IMR-90 (cell line): ENCODE data around the gene ACTL6B. TPM values are rescaled to one million over a fixed set of nuclear protein-coding genes. Genes with fewer than 3 reads are reported as not detected.

Source experiments
- ATAC-seq: fragments of 200-7000 bp; cut with Tn5 transposase; 2 replicates; pipeline ENCODE4 v1.9.1; 2020; ENCODE audit warnings: low read depth, mild to moderate bottlenecking, moderate library complexity
- BruUV-seq: library from RNA; stranded (reverse); fragments of 400-500 nt; replicated peaks from 2 replicates; lab custom pipeline; 2021; lab: Mats Ljungman, UMichigan
- CTCF ChIA-PET: fragments of 300-600 bp; formaldehyde crosslinking; extraction: SDS; loops from one replicate; lab custom pipeline; 2021; ENCODE audit warnings: antibody characterized with exemption; lab: Yijun Ruan, JAX
- POLR2A ChIA-PET: fragments of 300-600 bp; sonication (Branson Sonifier 250); formaldehyde crosslinking; loops from one replicate; lab custom pipeline; 2022; ENCODE audit warnings: antibody characterized with exemption; ENCODE audit not compliant: unreplicated experiment; lab: Charles Lee
- DNase-seq: peaks from one replicate; pipeline ENCODE4 v3.0.0; 2013
- H2AFZ ChIP-seq: replicated peaks from 2 replicates; pipeline ENCODE3; 2013; ENCODE audit warnings: low read length, mild to moderate bottlenecking; ENCODE audit not compliant: poor library complexity
- H2AK5ac ChIP-seq: 2 replicates; pipeline ENCODE4 v1.6.1; 2013; ENCODE audit warnings: low read depth, low read length, inconsistent platforms
- H2AK9ac ChIP-seq: replicated peaks from 2 replicates; pipeline ENCODE3; 2013; ENCODE audit warnings: mild to moderate bottlenecking, low read depth, low read length, moderate library complexity; ENCODE audit not compliant: poor library complexity
- H2BK120ac ChIP-seq: 2 replicates; pipeline ENCODE4 v1.6.1; 2013; ENCODE audit warnings: low read depth, low read length, inconsistent platforms
- H2BK15ac ChIP-seq: 3 replicates; pipeline ENCODE4 v1.6.1; 2013; ENCODE audit warnings: low read depth, low read length, inconsistent platforms
- H2BK20ac ChIP-seq: 2 replicates; pipeline ENCODE4 v1.6.1; 2013; ENCODE audit warnings: low read depth, mild to moderate bottlenecking, inconsistent platforms, low read length, moderate library complexity
- H2BK5ac ChIP-seq: 2 replicates; pipeline ENCODE4 v1.6.1; 2013; ENCODE audit warnings: mild to moderate bottlenecking, low read depth, low read length, inconsistent platforms; ENCODE audit not compliant: poor library complexity, severe bottlenecking
- H3K14ac ChIP-seq: replicated peaks from 2 replicates; pipeline ENCODE4 v1.6.1; 2013; ENCODE audit warnings: low read depth, low read length, inconsistent platforms
- H3K18ac ChIP-seq: 2 replicates; pipeline ENCODE4 v1.6.1; 2013; ENCODE audit warnings: low read depth, low read length, control low read depth
- H3K23ac ChIP-seq: 2 replicates; pipeline ENCODE4 v1.6.1; 2013; ENCODE audit warnings: low read depth, low read length, inconsistent platforms
- H3K27ac ChIP-seq: 2 replicates; pipeline ENCODE4 v1.5.1; 2013; ENCODE audit warnings: mild to moderate bottlenecking, control low read depth, low read length; ENCODE audit not compliant: insufficient read depth
- H3K27me3 ChIP-seq: 2 replicates; pipeline ENCODE4 v1.6.1; 2013; ENCODE audit warnings: low read length; ENCODE audit not compliant: control insufficient read depth, insufficient read depth
- H3K36me3 ChIP-seq: 2 replicates; pipeline ENCODE4 v1.6.1; 2013; ENCODE audit warnings: low read length, mixed read lengths; ENCODE audit not compliant: control insufficient read depth, insufficient read depth
- H3K4ac ChIP-seq: 2 replicates; pipeline ENCODE4 v1.6.1; 2013; ENCODE audit warnings: low read depth, low read length, inconsistent platforms
- H3K4me1 ChIP-seq: 2 replicates; pipeline ENCODE4 v1.6.1; 2013; ENCODE audit warnings: low read length, mixed read lengths; ENCODE audit not compliant: control insufficient read depth, insufficient read depth
- H3K4me2 ChIP-seq: 2 replicates; pipeline ENCODE4 v1.6.1; 2013; ENCODE audit warnings: low read depth, mild to moderate bottlenecking, control low read depth, low read length, moderate library complexity
- H3K4me3 ChIP-seq: 2 replicates; pipeline ENCODE4 v1.5.1; 2013; ENCODE audit warnings: low read depth, mild to moderate bottlenecking, control low read depth, low read length, moderate library complexity; ENCODE audit not compliant: insufficient read depth
- H3K56ac ChIP-seq: 2 replicates; pipeline ENCODE4 v1.6.1; 2013; ENCODE audit warnings: low read length, inconsistent platforms; ENCODE audit not compliant: insufficient read depth; ENCODE audit errors: extremely low read depth
- H3K79me1 ChIP-seq, 2 experiments: 2 replicates each; pipeline ENCODE4 v1.6.1; 2013; ENCODE audit warnings: low read length in 2 of 2, inconsistent platforms in 1 of 2, low read depth in 1 of 2
- H3K9ac ChIP-seq: 2 replicates; pipeline ENCODE4 v1.6.1; 2013; ENCODE audit warnings: low read depth, low read length, control low read depth
- H3K9me1 ChIP-seq: 2 replicates; pipeline ENCODE4 v1.6.1; 2013; ENCODE audit warnings: low read length, inconsistent platforms; ENCODE audit not compliant: insufficient read depth
- H3K9me3 ChIP-seq: 2 replicates; pipeline ENCODE4 v1.6.1; 2013; ENCODE audit warnings: low read length; ENCODE audit not compliant: control insufficient read depth, insufficient read depth
- H4K20me1 ChIP-seq: 2 replicates; pipeline ENCODE4 v1.6.1; 2013; ENCODE audit warnings: low read length, inconsistent platforms; ENCODE audit not compliant: insufficient read depth
- H4K5ac ChIP-seq: 2 replicates; pipeline ENCODE4 v1.6.1; 2013; ENCODE audit warnings: mild to moderate bottlenecking, low read depth, low read length, control low read depth
- H4K8ac ChIP-seq, 2 experiments: 2 replicates each; pipeline ENCODE4 v1.6.1; 2013; ENCODE audit warnings: low read depth in 2 of 2, low read length in 2 of 2, control low read depth in 1 of 2, inconsistent platforms in 1 of 2
- H4K91ac ChIP-seq: 2 replicates; pipeline ENCODE4 v1.6.1; 2013; ENCODE audit warnings: low read depth, low read length, inconsistent platforms; ENCODE audit not compliant: insufficient read depth
- BHLHE40 ChIP-seq: fragments of 150-350 bp; IDR thresholded peaks from 2 replicates; pipeline ENCODE4 v1.6.1; 2016; ENCODE audit warnings: mild to moderate bottlenecking, low read depth, low read length
- CTCF ChIP-seq: conservative IDR thresholded peaks from 2 replicates; pipeline ENCODE4 v1.5.1; 2012; ENCODE audit warnings: mild to moderate bottlenecking, low read depth, low read length, improper control_type of control experiment
- ELK1 ChIP-seq: fragments of 150-350 bp; IDR thresholded peaks from 2 replicates; pipeline ENCODE4 v1.6.1; 2016; ENCODE audit warnings: low read depth, mild to moderate bottlenecking, low read length, moderate library complexity, borderline replicate concordance
- MAFK ChIP-seq: IDR thresholded peaks from 2 replicates; pipeline ENCODE4 v1.6.1; 2012; ENCODE audit warnings: low read depth, low read length, improper control_type of control experiment
- MXI1 ChIP-seq: IDR thresholded peaks from 2 replicates; pipeline ENCODE4 v1.6.1; 2012; ENCODE audit warnings: low read depth, mild to moderate bottlenecking, low read length, moderate library complexity, borderline replicate concordance
- POLR2A ChIP-seq: IDR thresholded peaks from 2 replicates; pipeline ENCODE4 v1.6.1; 2012; ENCODE audit warnings: mild to moderate bottlenecking, low read depth, low read length
- RAD21 ChIP-seq: IDR thresholded peaks from 2 replicates; pipeline ENCODE4 v1.6.1; 2012; ENCODE audit warnings: low read length, improper control_type of control experiment
- SMC3 ChIP-seq: fragments of 150-350 bp; IDR thresholded peaks from 2 replicates; pipeline ENCODE4 v1.6.1; 2016; ENCODE audit warnings: low read depth, mild to moderate bottlenecking, antibody characterized with exemption, low read length, moderate library complexity
- WGBS, 2 experiments: methylation state at CpG; one replicate each; pipeline versions ENCODE4 v1.1.5 to v1.1.7; 2013; ENCODE audit warnings: missing lambda C conversion rate in 2 of 2; ENCODE audit not compliant: insufficient read length in 1 of 2; ENCODE audit errors: extremely low coverage in 2 of 2; 5-methylcytosine and 5-hydroxymethylcytosine counted together
- dilution Hi-C: fragments of 300-500 bp; cut with HindIII; formaldehyde crosslinking; loops from one replicate; pipeline ENCODE4 v1.14.3; 2018; ENCODE audit warnings: low sequenced_read_pairs; ENCODE audit not compliant: unreplicated experiment
- in situ Hi-C: fragments of 300-500 bp; cut with MboI; formaldehyde crosslinking; loops from 3 replicates; pipeline ENCODE4 v1.14.3; 2019; ENCODE audit warnings: low sequenced_read_pairs, inconsistent platforms, mixed read lengths
- intact Hi-C: fragments of 100-400 bp; cut with micrococcal nuclease; formaldehyde crosslinking; loops from 2 replicates; pipeline ENCODE4 v1.10.0; 2022
- polyA plus RNA-seq, 3 experiments: library from polyadenylated mRNA; depleted of rRNA; stranded (reverse); fragments of >200 nt; gene quantifications; 2 replicates each; pipeline ENCODE4 v1.2.3, GENCODE V29; 2012; ENCODE audit warnings: low replicate concordance in 1 of 3
- total RNA-seq: library from RNA; depleted of rRNA; stranded (reverse); fragments of >200 nt; gene quantifications from 2 replicates; pipeline ENCODE4 v1.2.3, GENCODE V29; 2012

Gene ACTL6B
- total and polyA plus RNA-seq, 2 of the 4 experiments (the other 2 are of a cell fraction): not detected

- intact Hi-C loops: loop anchor here (2.0 to 5.0 kb wide), 2 partner anchors 60 to 239 kb away; partner anchors contain the start of genes GNB2 and SLC12A9
- ChIA-PET CTCF (interaction anchor here (0.8 to 1.2 kb wide), 4 partner anchors 24 to 232 kb away, joined by 3 to 4 read pairs (median 3); partner anchors contain the start of gene GNB2), POLR2A (interaction anchor here (0.6 to 1.2 kb wide), 3 partner anchors 27 to 115 kb away, joined by 3 to 5 read pairs (median 4); partner anchors contain the start of genes FBXO24 and LRCH4)
- dilution Hi-C loops: no loop called here
- Histone ChIP-seq H3K4ac (peak overlapping the region; percentile 17), H3K23ac (peak overlapping the region; percentile 19; the same call in 1 of the 2 replicates), H2AK5ac (peak overlapping the region; percentile 66; the same call in 1 of the 2 replicates), H4K5ac (no peak overlapping the region), H2BK120ac (no peak overlapping the region), H4K91ac (peak overlapping the region; percentile 40; the same call in 1 of the 2 replicates), H2BK15ac (no peak overlapping the region), H3K9me3 (no peaks in the 10 kb centered on the region), H3K27ac (peak overlapping the region; percentile 13; the same call in 1 of the 2 replicates), H3K79me1 (peaks cover 0 to 19% of the 10 kb centered on the region in 2 experiments; a peak in 3 of 4 replicates), H2BK20ac (no peak overlapping the region), H3K18ac (no peak overlapping the region), H4K8ac (peak overlapping the region in 1 of 2 experiments; percentile 4; a peak in 1 of 4 replicates), H2AK9ac (peak overlapping the region; percentile 97), H3K4me1 (peaks cover 6% of the 10 kb centered on the region), H3K9ac (peak overlapping the region; percentile 61), H2BK5ac (no peak overlapping the region), H3K56ac (no peak overlapping the region), H4K20me1 (no peaks in the 10 kb centered on the region), H3K4me2 (peak overlapping the region; percentile 99), H3K9me1 (peaks cover 3% of the 10 kb centered on the region; the same call in 1 of the 2 replicates), H3K36me3 (peaks cover 4% of the 10 kb centered on the region; the same call in 1 of the 2 replicates), H3K27me3 (no peaks in the 10 kb centered on the region), H2AFZ (peak overlapping the region; percentile 95), H3K14ac (peak overlapping the region; percentile 74; the same call in 1 of the 2 replicates), H3K4me3 (peak overlapping the region; percentile 68)
- in situ Hi-C loops: no loop called here
- TF ChIP-seq CTCF: no peak
- TF ChIP-seq SMC3: no peak
- TF ChIP-seq RAD21: no peak
- TF ChIP-seq POLR2A: no peak
- no peak for TF ChIP-seq MXI1
- no peak for TF ChIP-seq MAFK
- no peak for TF ChIP-seq ELK1
- TF ChIP-seq BHLHE40: no peak
- TSS peak; percentile 41 for BruUV-seq
- ATAC-seq (peak; percentile 4), DNase-seq (no peak)
- 6% methylated on average over 6 of the region's 29 CpGs; no CpG with 5 or more reads in 1 of the 2 experiments for WGBS, 2 experiments
Observed at GRCh38 chr7:100612730-100613390, 43.4 kb downstream of the ACTL6B start.
